ENCODE measurements around the gene MAD2L1BP. TPM values are rescaled to one million over a fixed set of nuclear protein-coding genes. Genes with fewer than 3 reads are reported as not detected.
"Not testable (repeated sequence)": the region's sequence is repeated elsewhere in the genome, so short reads cannot be mapped to it uniquely, and the experiment has no call there.

Gene MAD2L1BP
- polyA plus RNA-seq, 2 donors, result 10.1 to 23.6 TPM

DNA sequence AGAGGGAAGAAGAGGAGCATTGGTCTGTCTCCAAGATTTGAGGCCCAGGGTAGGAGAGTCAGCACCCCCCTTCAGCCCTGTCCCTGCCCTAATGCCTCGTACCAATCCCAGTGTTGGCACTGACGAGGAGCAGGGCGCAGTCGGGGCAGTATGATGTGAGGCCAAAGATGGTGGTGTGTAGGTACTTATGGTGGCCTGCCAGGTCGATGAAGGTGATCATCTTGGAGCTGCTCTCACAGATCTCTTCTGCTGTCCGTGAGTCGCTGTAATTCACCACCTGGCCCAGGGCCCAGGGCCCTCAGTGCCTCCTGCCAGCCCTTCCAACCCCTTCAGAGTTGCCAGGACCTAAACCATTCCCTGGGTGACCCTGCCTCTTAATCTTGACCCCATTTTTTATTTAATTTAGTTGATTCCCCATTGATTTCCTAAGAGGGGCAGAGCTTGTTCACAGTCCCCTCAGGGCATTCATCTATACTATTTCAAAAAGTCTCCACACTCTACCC, 10.8 kb upstream of the MAD2L1BP start:
- WGBS, 2 donors, result 89 to 94% methylated on average over 7 of the region's 7 CpGs
- peaks cover 22 to 52% of the 10 kb centered on the region in 2 donors for H3K36me3 ChIP-seq (ENCODE audit: control insufficient read depth in 2 of 2, insufficient read depth in 2 of 2, low read length in 1 of 2)
- no peak overlapping the region for H3K4me3 ChIP-seq (ENCODE audit: low read depth in 1 of 2, low read length in 2 of 2)
- peaks cover 0 to 3% of the 10 kb centered on the region in 2 donors for H3K4me1 ChIP-seq (ENCODE audit: control insufficient read depth in 2 of 2, insufficient read depth in 2 of 2, low read length in 1 of 2)
- H3K27ac ChIP-seq (ENCODE audit: low read depth in 2 of 2, low read length in 1 of 2), result no peak overlapping the region
- H3K9me3 ChIP-seq (ENCODE audit: control insufficient read depth in 2 of 2, insufficient read depth in 1 of 2, low read depth in 1 of 2, low read length in 1 of 2), result no peaks in the 10 kb centered on the region
- H3K27me3 ChIP-seq (ENCODE audit: control insufficient read depth in 1 of 2, insufficient read depth in 2 of 2, low read length in 2 of 2), result no peaks in the 10 kb centered on the region

DNA sequence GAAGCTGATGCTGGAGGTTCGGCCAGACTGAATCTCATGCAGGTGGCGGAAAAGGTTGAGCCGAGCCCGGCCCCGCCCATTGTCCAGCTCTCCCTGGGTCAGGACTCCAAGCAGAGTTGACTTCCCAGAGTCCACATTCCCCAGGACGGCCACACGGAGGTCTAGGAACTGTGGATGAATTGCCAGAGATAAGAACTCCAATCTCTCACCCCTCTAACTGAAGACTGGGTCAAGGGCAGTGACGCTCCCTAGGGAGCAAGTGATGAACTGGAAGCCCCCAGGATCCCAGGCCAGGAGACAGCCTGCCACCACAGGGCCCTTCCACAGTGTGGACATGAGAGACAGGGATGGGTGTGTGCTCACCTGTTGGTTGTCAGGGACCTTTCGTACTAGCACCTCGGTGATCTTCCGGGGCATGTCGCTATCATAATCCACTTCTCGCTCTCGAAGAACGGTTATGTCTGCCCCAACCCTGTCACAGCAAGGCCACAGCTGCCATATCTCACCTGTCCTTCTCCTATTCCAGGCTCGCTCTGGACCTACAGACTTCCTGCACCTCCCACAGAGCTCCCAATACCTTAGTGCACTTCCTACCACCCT, 10.1 kb upstream of the MAD2L1BP start:
- Histone ChIP-seq H3K36me3 (ENCODE audit: control insufficient read depth in 2 of 2, insufficient read depth in 2 of 2, low read length in 1 of 2) (peaks cover 22 to 49% of the 10 kb centered on the region in 2 donors), H3K27me3 (ENCODE audit: control insufficient read depth in 1 of 2, insufficient read depth in 2 of 2, low read length in 2 of 2) (no peaks in the 10 kb centered on the region), H3K9me3 (ENCODE audit: control insufficient read depth in 2 of 2, insufficient read depth in 1 of 2, low read depth in 1 of 2, low read length in 1 of 2) (no peaks in the 10 kb centered on the region), H3K27ac (ENCODE audit: low read depth in 2 of 2, low read length in 1 of 2) (no peak overlapping the region), H3K4me1 (ENCODE audit: control insufficient read depth in 2 of 2, insufficient read depth in 2 of 2, low read length in 1 of 2) (peaks cover 0 to 3% of the 10 kb centered on the region in 2 donors), H3K4me3 (ENCODE audit: low read depth in 1 of 2, low read length in 2 of 2) (no peak overlapping the region)
- WGBS, 2 donors, result 94 to 96% methylated on average over 16 of the region's 16 CpGs

DNA sequence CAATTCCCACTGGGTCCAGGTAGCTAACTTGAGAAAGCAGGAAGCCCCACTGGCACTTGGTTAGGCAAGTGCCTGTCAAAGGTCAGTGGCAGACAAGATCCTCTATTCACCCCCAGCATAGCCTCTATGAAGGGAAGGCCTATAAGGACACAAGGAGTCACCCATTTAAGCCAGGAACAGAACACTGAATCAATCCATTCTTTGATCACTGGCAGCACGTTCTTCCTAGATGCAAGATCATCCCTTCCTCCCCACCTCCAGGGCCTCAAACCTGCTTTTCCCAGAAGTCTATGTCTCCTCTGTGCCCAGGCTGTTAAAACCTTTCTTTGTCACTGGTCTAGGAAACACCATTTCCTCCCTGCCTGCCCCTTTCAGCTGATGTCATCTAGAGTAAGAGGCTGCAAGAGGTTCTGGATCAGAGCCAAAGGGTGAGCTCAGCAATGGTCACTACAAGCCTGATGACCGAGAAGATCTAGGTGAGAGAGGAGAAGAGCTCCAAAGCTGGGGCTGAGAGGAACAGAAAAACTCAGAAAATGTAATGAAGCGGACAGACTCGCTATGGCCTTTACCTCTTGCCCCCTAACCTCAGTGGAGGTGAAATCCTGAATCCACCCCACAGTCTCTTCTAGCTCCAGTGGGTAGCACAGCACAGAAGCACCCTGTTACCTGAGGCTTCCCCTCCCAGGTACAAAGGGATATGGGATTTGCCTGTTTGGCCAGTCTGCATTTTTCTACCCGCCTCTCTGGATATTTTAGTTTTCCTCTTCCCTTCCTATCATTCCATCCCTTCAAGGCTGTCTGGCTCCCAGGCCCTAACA, 8.4 kb upstream of the MAD2L1BP start:
- peaks cover 10 to 33% of the 10 kb centered on the region in 2 donors for H3K36me3 ChIP-seq (ENCODE audit: control insufficient read depth in 2 of 2, insufficient read depth in 2 of 2, low read length in 1 of 2)
- H3K27ac ChIP-seq (ENCODE audit: low read depth in 2 of 2, low read length in 1 of 2), result peak overlapping the region; percentile 60 to 94
- no peaks in the 10 kb centered on the region for H3K9me3 ChIP-seq (ENCODE audit: control insufficient read depth in 2 of 2, insufficient read depth in 1 of 2, low read depth in 1 of 2, low read length in 1 of 2)
- no peaks in the 10 kb centered on the region for H3K27me3 ChIP-seq (ENCODE audit: control insufficient read depth in 1 of 2, insufficient read depth in 2 of 2, low read length in 2 of 2)
- peak overlapping the region in 1 of 2 donors; percentile 84 for H3K4me3 ChIP-seq (ENCODE audit: low read depth in 1 of 2, low read length in 2 of 2)
- 62% methylated on average over 5 of the region's 5 CpGs for WGBS, 2 donors
- H3K4me1 ChIP-seq (ENCODE audit: control insufficient read depth in 2 of 2, insufficient read depth in 2 of 2, low read length in 1 of 2), result peaks cover 0 to 3% of the 10 kb centered on the region in 2 donors

GRCh38 chr6:43628393-43629103, 7.1 kb upstream of the MAD2L1BP start:
- H3K4me1 ChIP-seq (ENCODE audit: control insufficient read depth in 2 of 2, insufficient read depth in 2 of 2, low read length in 1 of 2), result peaks cover 0 to 3% of the 10 kb centered on the region in 2 donors
- H3K9me3 ChIP-seq (ENCODE audit: control insufficient read depth in 2 of 2, insufficient read depth in 1 of 2, low read depth in 1 of 2, low read length in 1 of 2), result no peaks in the 10 kb centered on the region
- 1 to 2% methylated on average over 25 of the region's 25 CpGs for WGBS, 2 donors
- peak overlapping the region; percentile 75 to 84 for H3K4me3 ChIP-seq (ENCODE audit: low read depth in 1 of 2, low read length in 2 of 2)
- no peaks in the 10 kb centered on the region for H3K27me3 ChIP-seq (ENCODE audit: control insufficient read depth in 1 of 2, insufficient read depth in 2 of 2, low read length in 2 of 2)
- peaks cover 10 to 26% of the 10 kb centered on the region in 2 donors for H3K36me3 ChIP-seq (ENCODE audit: control insufficient read depth in 2 of 2, insufficient read depth in 2 of 2, low read length in 1 of 2)
- peak overlapping the region; percentile 89 to 94 for H3K27ac ChIP-seq (ENCODE audit: low read depth in 2 of 2, low read length in 1 of 2)

- WGBS, 2 donors, result 0 to 1% methylated on average over 37 to 46 of the region's 46 CpGs
These were observed 6.5 kb upstream of the MAD2L1BP start, which contains the start of gene GTPBP2 for GRCh38 chr6:43629104-43629504. TSS of gene GTPBP2 (minus strand) at chr6:43629264. CDS start at chr6:43629162, 102 bp downstream.

DNA sequence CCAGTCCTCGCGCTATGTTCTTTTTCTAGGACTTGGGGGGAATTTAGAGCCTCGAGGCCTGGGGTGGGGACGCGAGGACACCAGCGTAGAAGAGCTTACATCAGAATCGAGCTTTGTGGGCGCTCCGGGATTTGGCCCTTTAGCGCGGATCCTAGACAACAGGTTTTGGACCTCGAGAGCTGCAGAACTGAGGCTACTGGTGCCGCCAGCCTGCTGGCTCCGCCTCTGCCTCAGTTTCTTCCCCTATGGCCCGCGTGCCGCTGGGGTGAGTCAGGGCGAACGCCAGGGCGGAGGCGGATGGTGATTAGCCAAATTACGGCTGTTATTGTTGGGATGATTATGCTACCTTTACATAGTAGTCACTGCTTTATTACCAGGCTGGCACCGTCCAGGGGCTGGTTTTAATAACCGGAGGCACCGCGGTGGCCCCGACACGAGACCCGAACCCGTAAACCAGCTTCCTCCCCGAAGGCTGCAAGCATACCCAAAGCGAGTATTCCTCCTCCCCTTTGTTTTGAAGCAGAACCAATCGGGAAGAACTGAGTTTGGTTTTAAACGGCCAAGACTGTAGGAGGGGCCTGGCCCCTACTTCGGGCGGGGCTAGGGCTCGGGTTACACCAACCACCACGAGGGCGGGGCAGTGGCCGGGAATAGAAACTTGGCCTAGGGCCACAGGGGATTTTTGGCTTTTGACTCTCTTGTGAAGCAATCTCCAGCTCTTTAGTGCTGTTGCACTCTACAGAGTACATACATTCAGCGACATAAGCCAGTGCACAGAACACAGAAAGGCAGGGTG, 5.9 kb upstream of the MAD2L1BP start:
- WGBS, 2 donors, result 0% methylated on average over 40 to 41 of the region's 41 CpGs
- Histone ChIP-seq H3K4me3 (ENCODE audit: low read depth in 1 of 2, low read length in 2 of 2) (peak overlapping the region; percentile 75 to 84), H3K27me3 (ENCODE audit: control insufficient read depth in 1 of 2, insufficient read depth in 2 of 2, low read length in 2 of 2) (no peaks in the 10 kb centered on the region), H3K36me3 (ENCODE audit: control insufficient read depth in 2 of 2, insufficient read depth in 2 of 2, low read length in 1 of 2) (peaks cover 9 to 14% of the 10 kb centered on the region in 2 donors), H3K27ac (ENCODE audit: low read depth in 2 of 2, low read length in 1 of 2) (peak overlapping the region; percentile 92 to 99), H3K9me3 (ENCODE audit: control insufficient read depth in 2 of 2, insufficient read depth in 1 of 2, low read depth in 1 of 2, low read length in 1 of 2) (no peaks in the 10 kb centered on the region), H3K4me1 (ENCODE audit: control insufficient read depth in 2 of 2, insufficient read depth in 2 of 2, low read length in 1 of 2) (peaks cover 0 to 3% of the 10 kb centered on the region in 2 donors)

More at GRCh38 chr6:43629104-43629504, 6.5 kb upstream of the MAD2L1BP start, which contains the start of gene GTPBP2:
- Histone ChIP-seq H3K27ac (ENCODE audit: low read depth in 2 of 2, low read length in 1 of 2) (peak within 1 kb of the TSS; percentile 92 to 99), H3K27me3 (ENCODE audit: control insufficient read depth in 1 of 2, insufficient read depth in 2 of 2, low read length in 2 of 2) (no peaks in the 10 kb centered on the region), H3K36me3 (ENCODE audit: control insufficient read depth in 2 of 2, insufficient read depth in 2 of 2, low read length in 1 of 2) (peaks cover 10 to 20% of the 10 kb centered on the region in 2 donors), H3K4me3 (ENCODE audit: low read depth in 1 of 2, low read length in 2 of 2) (peak within 1 kb of the TSS; percentile 75 to 84), H3K4me1 (ENCODE audit: control insufficient read depth in 2 of 2, insufficient read depth in 2 of 2, low read length in 1 of 2) (peaks cover 0 to 3% of the 10 kb centered on the region in 2 donors), H3K9me3 (ENCODE audit: control insufficient read depth in 2 of 2, insufficient read depth in 1 of 2, low read depth in 1 of 2, low read length in 1 of 2) (no peaks in the 10 kb centered on the region)

DNA sequence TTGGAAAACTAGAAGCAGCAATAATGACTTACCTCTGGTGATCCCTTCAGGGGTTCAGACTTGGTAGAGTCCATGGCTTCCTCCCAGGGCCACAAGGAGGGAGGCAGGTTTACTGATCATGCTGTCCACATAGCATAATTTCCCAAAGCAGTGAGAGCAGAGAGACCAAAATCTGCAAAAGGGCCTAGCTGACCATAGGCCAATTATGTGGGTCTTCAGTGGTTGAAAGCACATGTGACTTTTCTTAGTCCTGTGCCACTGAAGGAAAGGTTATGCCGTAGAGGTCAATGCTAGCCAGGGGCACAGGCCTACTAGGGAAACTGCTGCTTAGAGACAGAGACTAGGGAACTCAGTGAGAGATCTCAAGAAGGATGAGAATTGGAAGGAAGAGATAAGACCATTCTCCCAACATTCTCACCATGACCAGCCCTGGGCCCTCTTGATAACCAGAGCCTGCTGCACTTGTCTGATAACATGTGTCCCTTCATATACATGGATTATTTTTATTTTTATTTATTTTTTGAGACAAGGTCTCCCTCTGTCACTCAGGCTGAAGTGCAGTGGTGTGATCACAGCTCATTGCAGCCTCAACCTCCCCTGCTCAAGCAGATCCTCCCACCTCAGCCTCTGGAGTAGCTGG, 4.5 kb upstream of the MAD2L1BP start:
- no peaks in the 10 kb centered on the region for H3K9me3 ChIP-seq (ENCODE audit: control insufficient read depth in 2 of 2, insufficient read depth in 1 of 2, low read depth in 1 of 2, low read length in 1 of 2)
- H3K27me3 ChIP-seq (ENCODE audit: control insufficient read depth in 1 of 2, insufficient read depth in 2 of 2, low read length in 2 of 2), result no peaks in the 10 kb centered on the region
- H3K36me3 ChIP-seq (ENCODE audit: control insufficient read depth in 2 of 2, insufficient read depth in 2 of 2, low read length in 1 of 2), result peaks cover 0 to 2% of the 10 kb centered on the region in 2 donors
- no peak overlapping the region for H3K27ac ChIP-seq (ENCODE audit: low read depth in 2 of 2, low read length in 1 of 2)
- H3K4me1 ChIP-seq (ENCODE audit: control insufficient read depth in 2 of 2, insufficient read depth in 2 of 2, low read length in 1 of 2), result peaks cover 0 to 3% of the 10 kb centered on the region in 2 donors
- 91 to 100% methylated on average over 1 of the region's 1 CpG for WGBS, 2 donors
- no peak overlapping the region for H3K4me3 ChIP-seq (ENCODE audit: low read depth in 1 of 2, low read length in 2 of 2)

GRCh38 chr6:43633002-43633401, 2.6 kb upstream of the MAD2L1BP start:
- not testable (repeated sequence) for H3K27me3 ChIP-seq (ENCODE audit: control insufficient read depth in 1 of 2, insufficient read depth in 2 of 2, low read length in 2 of 2); H3K27ac ChIP-seq (ENCODE audit: low read depth in 2 of 2, low read length in 1 of 2); H3K36me3 ChIP-seq (ENCODE audit: control insufficient read depth in 2 of 2, insufficient read depth in 2 of 2, low read length in 1 of 2); H3K4me1 ChIP-seq (ENCODE audit: control insufficient read depth in 2 of 2, insufficient read depth in 2 of 2, low read length in 1 of 2); H3K4me3 ChIP-seq (ENCODE audit: low read depth in 1 of 2, low read length in 2 of 2); H3K9me3 ChIP-seq (ENCODE audit: control insufficient read depth in 2 of 2, insufficient read depth in 1 of 2, low read depth in 1 of 2, low read length in 1 of 2)
- 84 to 92% methylated on average over 7 of the region's 7 CpGs for WGBS, 2 donors

All from esophagus (tissue), 2 donors.